K562 (cell line): ENCODE measurements around the gene NCAM2. TPM values are rescaled to one million over a fixed set of nuclear protein-coding genes. Genes with fewer than 3 reads are reported as not detected.
"Not testable (repeated sequence)": the region's sequence is repeated elsewhere in the genome, so short reads cannot be mapped to it uniquely, and the experiment has no call there.

Experiments
- ATAC-seq: fragments of 200-7000 bp; cut with Tn5 transposase; 3 replicates; pipeline ENCODE4 v1.9.1; 2020; ENCODE audit warnings: moderate library complexity
- BruUV-seq: library from RNA; stranded (reverse); fragments of 400-500 nt; replicated peaks from 2 replicates; lab custom pipeline; 2021; lab: Mats Ljungman, UMichigan
- CTCF ChIA-PET: fragments of 300-600 bp; formaldehyde crosslinking; extraction: SDS; loops from one replicate; lab custom pipeline; 2021; ENCODE audit warnings: low intra/inter-chr PET ratio; lab: Yijun Ruan, JAX
- POLR2A ChIA-PET: fragments of 300-600, 350-650 bp; sonication (Branson Sonifier 250); formaldehyde crosslinking; extraction: SDS; loops from one replicate; lab custom pipeline; 2021; ENCODE audit warnings: antibody characterized with exemption, inconsistent platforms; lab: Yijun Ruan, JAX
- DNase-seq, 4 experiments: peaks; one replicate each; pipeline versions ENCODE4 v3.0.0 to v3.0.0-alpha.2; 2011 to 2018; ENCODE audit warnings: low spot score in 3 of 4, mixed read lengths in 3 of 4; ENCODE audit errors: extremely low read depth in 1 of 4
- FAIRE-seq: peaks from 2 replicates; lab custom pipeline; 2011; peaks lifted over from hg19 to GRCh38; lab: Jason Lieb, UNC
- H2AFZ ChIP-seq: 2 replicates; pipeline ENCODE4 v1.6.0; 2011; ENCODE audit warnings: low read depth, low read length, control low read depth, inconsistent platforms
- H3K27ac ChIP-seq: fragments of 200-600 bp; 3 replicates; pipeline ENCODE4 v1.8.0; 2011; ENCODE audit warnings: low read depth, mild to moderate bottlenecking, control low read depth, inconsistent platforms, low read length, moderate library complexity, mixed read lengths; ENCODE audit errors: extremely low read depth
- H3K27me3 ChIP-seq, 2 experiments: fragments of 300-600 bp in 1 of 2; 2 replicates in 1 of 2; 3 replicates in 1 of 2; pipeline versions ENCODE4 v1.6.0 to v1.8.0; 2011; ENCODE audit warnings: inconsistent platforms in 2 of 2, low read length in 2 of 2, mild to moderate bottlenecking in 1 of 2, mixed read lengths in 1 of 2, moderate library complexity in 1 of 2; ENCODE audit not compliant: control insufficient read depth in 2 of 2, insufficient read depth in 2 of 2
- H3K36me3 ChIP-seq: fragments of 300-600 bp; 3 replicates; pipeline ENCODE4 v1.8.0; 2011; ENCODE audit warnings: mild to moderate bottlenecking, low read length, inconsistent platforms; ENCODE audit not compliant: control insufficient read depth, insufficient read depth
- H3K4me1 ChIP-seq, 2 experiments: fragments of 200-600 bp in 1 of 2; replicated peaks in 1 of 2; 2 replicates in 1 of 2; 3 replicates in 1 of 2; pipeline versions ENCODE4 v1.5.1 to v1.8.0; 2011; ENCODE audit warnings: inconsistent platforms in 2 of 2, low read length in 2 of 2, mild to moderate bottlenecking in 1 of 2, mixed read lengths in 1 of 2, moderate library complexity in 1 of 2; ENCODE audit not compliant: control insufficient read depth in 2 of 2, insufficient read depth in 2 of 2
- H3K4me2 ChIP-seq: 2 replicates; pipeline ENCODE4 v1.6.1; 2011; ENCODE audit warnings: low read length, control low read depth, inconsistent platforms, mixed read lengths; ENCODE audit not compliant: insufficient read depth
- H3K4me3 ChIP-seq: fragments of 200-600 bp; sonication (generic), shearing (Covaris generic); 2 replicates; pipeline ENCODE4 v1.5.1; 2016; ENCODE audit warnings: control low read depth, inconsistent platforms
- H3K79me2 ChIP-seq: fragments of 200-600 bp; 3 replicates; pipeline ENCODE4 v1.8.0; 2011; ENCODE audit warnings: low read length, inconsistent platforms; ENCODE audit not compliant: control insufficient read depth, insufficient read depth
- H3K9ac ChIP-seq, 2 experiments: 2 replicates each; pipeline versions ENCODE4 v1.6.0 to v1.6.1; 2011; ENCODE audit warnings: low read depth in 2 of 2, low read length in 2 of 2, control low read depth in 1 of 2, inconsistent platforms in 1 of 2, mild to moderate bottlenecking in 1 of 2, mixed read lengths in 1 of 2; ENCODE audit not compliant: insufficient read depth in 1 of 2
- H3K9me1 ChIP-seq: one replicate; pipeline ENCODE4 v1.6.0; 2011; ENCODE audit warnings: inconsistent platforms, mild to moderate bottlenecking, low read length, moderate library complexity; ENCODE audit not compliant: control insufficient read depth, insufficient read depth
- H3K9me3 ChIP-seq: replicated peaks from 2 replicates; pipeline ENCODE4 v1.5.1; 2011; ENCODE audit warnings: low read depth, low read length, inconsistent platforms; ENCODE audit not compliant: control insufficient read depth, insufficient read depth
- H4K20me1 ChIP-seq: replicated peaks from 2 replicates; pipeline ENCODE4 v1.6.1; 2011; ENCODE audit warnings: low read length, inconsistent platforms, mixed read lengths; ENCODE audit not compliant: control insufficient read depth, insufficient read depth
- ADNP ChIP-seq: fragments of 200-800 bp; sonication (Bioruptor generic); IDR thresholded peaks from 2 replicates; pipeline ENCODE4 v1.6.1; 2016; ENCODE audit warnings: missing genetic modification characterization, missing compliant biosample characterization
- ATF7 ChIP-seq: fragments of 450-650 bp; IDR thresholded peaks from 2 replicates; pipeline ENCODE4 v1.7.1; 2014; ENCODE audit warnings: mild to moderate bottlenecking, moderate library complexity
- BCL6 ChIP-seq: fragments of 250-450 bp; sonication (Bioruptor Pico); IDR thresholded peaks from 2 replicates; pipeline ENCODE4 v1.4.0; 2020
- BHLHE40 ChIP-seq: IDR thresholded peaks from 2 replicates; pipeline ENCODE4 v1.6.1; 2011; ENCODE audit warnings: low read length, improper control_type of control experiment
- DACH1 ChIP-seq: fragments of 450-650 bp; IDR thresholded peaks from 2 replicates; pipeline ENCODE4 v1.6.1; 2018; ENCODE audit not compliant: partially characterized antibody
- DPF2 ChIP-seq: fragments of 450-650 bp; IDR thresholded peaks from 2 replicates; pipeline ENCODE4 v1.6.1; 2016
- EP400 ChIP-seq: fragments of 450-650 bp; IDR thresholded peaks from 2 replicates; pipeline ENCODE4 v1.6.1; 2017; ENCODE audit warnings: antibody characterized with exemption, mild to moderate bottlenecking, moderate library complexity
- GABPB1 ChIP-seq: sonication (generic); formaldehyde crosslinking; IDR thresholded peaks from 2 replicates; pipeline ENCODE4 v1.8.0; 2022; ENCODE audit warnings: mild to moderate bottlenecking, missing genetic modification reagents
- LARP7 ChIP-seq: fragments of 450-650 bp; IDR thresholded peaks from 2 replicates; pipeline ENCODE4 v1.6.1; 2016
- MAZ ChIP-seq, 2 experiments: fragments of 450-650 bp in 1 of 2; sonication (generic) in 1 of 2; formaldehyde crosslinking; IDR thresholded peaks in 1 of 2; conservative IDR thresholded peaks in 1 of 2; 2 replicates each; pipeline versions ENCODE4 v1.4.0 to v1.5.0; 2020; ENCODE audit warnings: mild to moderate bottlenecking in 1 of 2, missing genetic modification reagents in 1 of 2
- MNT ChIP-seq, 2 experiments: fragments of 450-650 bp; conservative IDR thresholded peaks; 2 replicates each; pipeline ENCODE4 v1.6.1; 2017; ENCODE audit warnings: mild to moderate bottlenecking in 2 of 2, moderate library complexity in 2 of 2
- MYC ChIP-seq, 2 experiments: fragments of 250-450 bp in 1 of 2; sonication (Bioruptor Pico) in 1 of 2; IDR thresholded peaks; 2 replicates each; pipeline versions ENCODE4 v1.5.1 to v1.6.1; 2012 to 2021; ENCODE audit warnings: low read depth in 2 of 2, borderline replicate concordance in 1 of 2, improper control_type of control experiment in 1 of 2, low read length in 1 of 2, mild to moderate bottlenecking in 1 of 2, moderate library complexity in 1 of 2
- NR2C1 ChIP-seq, 2 experiments: fragments of 450-650 bp; IDR thresholded peaks; 2 replicates each; pipeline ENCODE4 v1.6.1; 2017; ENCODE audit warnings: mild to moderate bottlenecking in 2 of 2, antibody characterized with exemption in 1 of 2, inconsistent platforms in 1 of 2, missing compliant biosample characterization in 1 of 2, missing genetic modification characterization in 1 of 2
- POLR2A ChIP-seq: fragments of 450-650 bp; conservative IDR thresholded peaks from 2 replicates; pipeline ENCODE4 v1.6.1; 2016
- TARDBP ChIP-seq: fragments of 450-650 bp; IDR thresholded peaks from 2 replicates; pipeline ENCODE4 v1.6.1; 2016
- ZNF444 ChIP-seq: fragments of 250-450 bp; sonication (Bioruptor Pico); IDR thresholded peaks from 2 replicates; pipeline ENCODE4 v1.4.0; 2020; ENCODE audit warnings: mild to moderate bottlenecking, moderate library complexity
- WGBS: fragments of 100-300 bp; shearing (Covaris generic); methylation state at CpG from one replicate; pipeline ENCODE4 v1.1.6; 2016; ENCODE audit warnings: low coverage, mixed read lengths; ENCODE audit not compliant: insufficient coverage; ENCODE audit errors: missing lambda C conversion rate; 5-methylcytosine and 5-hydroxymethylcytosine counted together
- in situ Hi-C: fragments of 300-500 bp; cut with MboI; formaldehyde crosslinking; loops from 4 replicates; pipeline ENCODE4 v1.15.0; 2018; ENCODE audit warnings: inconsistent platforms, mixed read lengths
- intact Hi-C: fragments of 100-400 bp; cut with micrococcal nuclease; formaldehyde crosslinking; loops from 2 replicates; pipeline ENCODE4 v1.14.2; 2022
- polyA plus RNA-seq, 8 experiments: library from polyadenylated mRNA; depleted of rRNA in 4 of 8; stranded (reverse) in 5 of 8; unstranded in 3 of 8; fragments of >200 nt; fragmentation: Nextera tagmentation in 2 of 8; fragmentation: Illumina TruSeq in 1 of 8; extraction: Ambion mirVana in 2 of 8; extraction: Trizol in 1 of 8; gene quantifications; 2 replicates each; pipeline versions ENCODE4 v1.2.1 to v1.2.3, GENCODE V29; 2011 to 2014; ENCODE audit warnings: inconsistent platforms in 1 of 8, missing spikeins in 1 of 8
- total RNA-seq, 7 experiments: library from RNA; depleted of rRNA in 6 of 7; stranded (reverse); fragments of >200 nt in 6 of 7; fragmentation: Illumina TruSeq in 2 of 7; extraction: Trizol in 2 of 7; gene quantifications; 2 replicates each; pipeline versions ENCODE4 v1.2.1 to v1.2.3, GENCODE V29; 2011 to 2021; ENCODE audit warnings: low replicate concordance in 1 of 7
- TF ChIP-seq, protein P1 (sequence below), 2 experiments: fragments of 450-650 bp; IDR thresholded peaks; 2 replicates each; pipeline ENCODE4 v1.6.1; 2016
- TF ChIP-seq, protein P2 (sequence below): fragments of 250-450 bp; sonication (Bioruptor Pico); IDR thresholded peaks from 2 replicates; pipeline ENCODE4 v1.8.0; 2021; ENCODE audit warnings: moderate library complexity, mild to moderate bottlenecking, inconsistent platforms

Gene NCAM2
- total and polyA plus RNA-seq, 9 of the 15 experiments (the other 6 are each of a cell fraction or from before 2014, with no cell fraction given) = 14.0 to 58.2 (median 27.8) TPM

GRCh38 chr21:21149445-21149844 is 151.2 kb downstream of the NCAM2 start (continued):
- TF ChIP-seq MYC (IDR thresholded peaks at IDR 0.05; ENCODE audit: low read depth, low read length) (peak; percentile 74), BHLHE40 (peak; percentile 72), DPF2 (peak; percentile 35; the same call in 1 of the 2 replicates), ATF7 (0 out of 2 replicates have a peak, but pooled peaks have one; percentile 13), EP400 (peak; percentile 75), NR2C1 (tag; IDR thresholded peaks at IDR 0.05) (0 out of 2 replicates have a peak, but pooled peaks have one; percentile 21), POLR2A (0 out of 2 replicates have a peak, but pooled peaks have one; percentile 42)
- TF ChIP-seq MYC (CRISPR knock-in tag; IDR thresholded peaks at IDR 0.05; ENCODE audit: borderline replicate concordance, low read depth); NR2C1 (IDR thresholded peaks at IDR 0.05): not testable (repeated sequence)

GRCh38 chr21:21151231-21151630 is 153.0 kb downstream of the NCAM2 start:
- no peak for ATAC-seq
- CTCF ChIA-PET = no interaction called here

More at GRCh38 chr21:21151231-21151630, 153.0 kb downstream of the NCAM2 start:
- TF ChIP-seq TARDBP (no peak), DACH1 (peak; percentile 90), BCL6 (no peak), MNT (conservative IDR thresholded peaks at IDR 0.05) (peak in 1 of 2 experiments; percentile 49; a peak in 2 of 4 replicates), EP400 (0 out of 2 replicates have a peak, but pooled peaks have one; percentile 18), MAZ (CRISPR knock-in tag; conservative IDR thresholded peaks at IDR 0.05 in 1 of 2, IDR thresholded peaks at IDR 0.05 in 1 of 2) (no peak), GABPB1 (CRISPR knock-in tag) (no peak), LARP7 (no peak), ADNP (no peak), ZNF444 (CRISPR knock-in tag) (no peak)
- TF ChIP-seq, protein P1, sequence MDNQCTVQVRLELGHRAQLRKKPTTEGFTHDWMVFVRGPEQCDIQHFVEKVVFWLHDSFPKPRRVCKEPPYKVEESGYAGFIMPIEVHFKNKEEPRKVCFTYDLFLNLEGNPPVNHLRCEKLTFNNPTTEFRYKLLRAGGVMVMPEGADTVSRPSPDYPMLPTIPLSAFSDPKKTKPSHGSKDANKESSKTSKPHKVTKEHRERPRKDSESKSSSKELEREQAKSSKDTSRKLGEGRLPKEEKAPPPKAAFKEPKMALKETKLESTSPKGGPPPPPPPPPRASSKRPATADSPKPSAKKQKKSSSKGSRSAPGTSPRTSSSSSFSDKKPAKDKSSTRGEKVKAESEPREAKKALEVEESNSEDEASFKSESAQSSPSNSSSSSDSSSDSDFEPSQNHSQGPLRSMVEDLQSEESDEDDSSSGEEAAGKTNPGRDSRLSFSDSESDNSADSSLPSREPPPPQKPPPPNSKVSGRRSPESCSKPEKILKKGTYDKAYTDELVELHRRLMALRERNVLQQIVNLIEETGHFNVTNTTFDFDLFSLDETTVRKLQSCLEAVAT (IDR thresholded peaks at IDR 0.05) = 0 out of 4 replicates have a peak, but pooled peaks of 1 of the 2 experiments have one; percentile 8
- TF ChIP-seq, protein P2, sequence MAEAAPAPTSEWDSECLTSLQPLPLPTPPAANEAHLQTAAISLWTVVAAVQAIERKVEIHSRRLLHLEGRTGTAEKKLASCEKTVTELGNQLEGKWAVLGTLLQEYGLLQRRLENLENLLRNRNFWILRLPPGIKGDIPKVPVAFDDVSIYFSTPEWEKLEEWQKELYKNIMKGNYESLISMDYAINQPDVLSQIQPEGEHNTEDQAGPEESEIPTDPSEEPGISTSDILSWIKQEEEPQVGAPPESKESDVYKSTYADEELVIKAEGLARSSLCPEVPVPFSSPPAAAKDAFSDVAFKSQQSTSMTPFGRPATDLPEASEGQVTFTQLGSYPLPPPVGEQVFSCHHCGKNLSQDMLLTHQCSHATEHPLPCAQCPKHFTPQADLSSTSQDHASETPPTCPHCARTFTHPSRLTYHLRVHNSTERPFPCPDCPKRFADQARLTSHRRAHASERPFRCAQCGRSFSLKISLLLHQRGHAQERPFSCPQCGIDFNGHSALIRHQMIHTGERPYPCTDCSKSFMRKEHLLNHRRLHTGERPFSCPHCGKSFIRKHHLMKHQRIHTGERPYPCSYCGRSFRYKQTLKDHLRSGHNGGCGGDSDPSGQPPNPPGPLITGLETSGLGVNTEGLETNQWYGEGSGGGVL (CRISPR knock-in tag) = no peak
- intact Hi-C loops = no loop called here
- H3K27ac ChIP-seq = peak overlapping the region; percentile 87
- peak overlapping the region; percentile 1; the same call in 1 of the 2 replicates for H2AFZ ChIP-seq
- 2% methylated on average over 3 of the region's 3 CpGs for WGBS
- no peak for FAIRE-seq
- H3K9ac ChIP-seq = peak overlapping the region in 1 of 2 experiments; percentile 73; a peak in 2 of 4 replicates
- H4K20me1 ChIP-seq = no peaks in the 10 kb centered on the region
- peak overlapping the region; percentile 82 for H3K4me2 ChIP-seq
- POLR2A ChIA-PET = no interaction called here
- no peaks in the 10 kb centered on the region for H3K9me3 ChIP-seq
- peak in 1 of 4 experiments; percentile 26 for DNase-seq
- peaks cover 100% of the 10 kb centered on the region for H3K79me2 ChIP-seq
- BruUV-seq = no TSS peak
- no peaks in the 10 kb centered on the region for H3K27me3 ChIP-seq
- H3K4me3 ChIP-seq = peak overlapping the region; percentile 16; the same call in 1 of the 2 replicates
- no peaks in the 10 kb centered on the region for H3K9me1 ChIP-seq
- in situ Hi-C loops = no loop called here
- H3K36me3 ChIP-seq = no peaks in the 10 kb centered on the region
- H3K4me1 ChIP-seq = peaks cover 0 to 6% of the 10 kb centered on the region in 2 experiments; a peak in 4 of 5 replicates
